AG08395 (cell line): ENCODE measurements around the gene TRDMT1.

Experiments
- DNase-seq: peaks from one replicate; pipeline ENCODE4 v3.0.0; 2012; ENCODE audit warnings: mixed read lengths, low spot score

TRDMT1 gene

GRCh38 chr10:17209881-17210280, 8.4 kb upstream of the TRDMT1 start:
- peak; percentile 10 for DNase-seq

GRCh38 chr10:17209302-17209701, 7.8 kb upstream of the TRDMT1 start:
- DNase-seq, result no peak

GRCh38 chr10:17208476-17208875, 7.0 kb upstream of the TRDMT1 start:
- no peak for DNase-seq

GRCh38 chr10:17206210-17206709, 4.8 kb upstream of the TRDMT1 start:
- peak; percentile 62 for DNase-seq

GRCh38 chr10:17203416-17203815, 1.9 kb upstream of the TRDMT1 start:
- no peak for DNase-seq

GRCh38 chr10:17202999-17203398, 1.5 kb upstream of the TRDMT1 start:
- no peak for DNase-seq

GRCh38 chr10:17202506-17202905, 1.0 kb upstream of the TRDMT1 start:
- no peak for DNase-seq

GRCh38 chr10:17201794-17202116, 283 bp upstream of the TRDMT1 start:
- DNase-seq, result no peak

GRCh38 chr10:17200001-17200911, 1.2 kb downstream of the TRDMT1 start:
- peak; percentile 23 for DNase-seq

- DNase-seq, result peak; percentile 21
These were observed 2.1 kb downstream of the TRDMT1 start for GRCh38 chr10:17199351-17199804.

- DNase-seq, result no peak
These were observed 4.9 kb downstream of the TRDMT1 start for GRCh38 chr10:17196573-17196972.

- no peak for DNase-seq
These were observed 5.4 kb downstream of the TRDMT1 start for GRCh38 chr10:17196045-17196444.

GRCh38 chr10:17195083-17195482, 6.4 kb downstream of the TRDMT1 start:
- DNase-seq, result no peak

GRCh38 chr10:17190602-17191001, 10.9 kb downstream of the TRDMT1 start:
- DNase-seq, result no peak

- DNase-seq, result no peak
These were observed 12.8 kb downstream of the TRDMT1 start for GRCh38 chr10:17188644-17189172.

GRCh38 chr10:17185873-17186272, 15.6 kb downstream of the TRDMT1 start:
- DNase-seq, result no peak

GRCh38 chr10:17183110-17183509, 18.4 kb downstream of the TRDMT1 start:
- DNase-seq, result no peak

GRCh38 chr10:17181751-17182150, 19.7 kb downstream of the TRDMT1 start:
- no peak for DNase-seq

- DNase-seq, result no peak
These were observed 20.4 kb downstream of the TRDMT1 start for GRCh38 chr10:17181110-17181509.

GRCh38 chr10:17179002-17179401, 22.5 kb downstream of the TRDMT1 start:
- no peak for DNase-seq

- DNase-seq, result no peak
These were observed 23.5 kb downstream of the TRDMT1 start for GRCh38 chr10:17178006-17178405.

- DNase-seq, result no peak
These were observed 24.5 kb downstream of the TRDMT1 start for GRCh38 chr10:17177014-17177413.

- no peak for DNase-seq
These were observed 25.4 kb downstream of the TRDMT1 start for GRCh38 chr10:17176091-17176490.

- DNase-seq, result peak; percentile 60
These were observed 25.9 kb downstream of the TRDMT1 start for GRCh38 chr10:17175551-17175950.
